ENCODE measurements around the gene LY6G6C. TPM values are rescaled to one million over a fixed set of nuclear protein-coding genes. Genes with fewer than 3 reads are reported as not detected.

LY6G6C gene
- total and polyA plus RNA-seq, 2 of the 13 experiments (the other 11 are each of a cell fraction or from before 2014, with no cell fraction given) = 0.15 TPM; not detected in 1

DNA sequence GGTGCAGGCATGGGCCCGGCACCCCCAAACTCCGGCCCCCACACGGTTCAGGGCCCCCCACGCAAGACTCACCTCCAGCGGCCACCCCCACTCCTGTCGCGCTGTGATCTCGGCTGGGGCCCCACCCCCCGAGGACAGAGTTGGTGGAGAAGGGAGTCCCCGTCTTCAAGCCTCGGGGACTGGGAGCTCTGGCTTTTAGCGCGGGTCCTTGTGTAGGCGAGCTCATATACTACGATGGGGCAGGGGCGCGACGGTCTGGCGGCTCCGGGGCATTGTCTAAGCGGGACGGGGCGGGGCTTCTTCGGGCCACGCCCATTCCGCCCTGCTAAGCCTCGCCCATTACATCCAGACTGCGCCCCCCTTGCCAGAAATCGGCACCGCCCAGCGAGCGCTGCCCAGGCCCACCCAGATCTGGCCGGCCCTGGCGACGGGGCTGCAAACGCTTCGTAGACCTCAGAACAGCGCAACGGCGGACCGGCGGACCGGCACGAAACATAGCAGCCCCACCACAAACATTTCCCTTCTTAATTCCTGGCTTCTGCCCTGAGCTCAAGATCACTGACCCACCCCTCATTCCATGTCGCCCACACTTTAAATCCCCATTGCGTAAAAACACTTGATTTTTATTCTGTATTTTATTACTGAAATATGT lies 8.6 kb upstream of the LY6G6C start (continued):
- TF ChIP-seq, protein P1, sequence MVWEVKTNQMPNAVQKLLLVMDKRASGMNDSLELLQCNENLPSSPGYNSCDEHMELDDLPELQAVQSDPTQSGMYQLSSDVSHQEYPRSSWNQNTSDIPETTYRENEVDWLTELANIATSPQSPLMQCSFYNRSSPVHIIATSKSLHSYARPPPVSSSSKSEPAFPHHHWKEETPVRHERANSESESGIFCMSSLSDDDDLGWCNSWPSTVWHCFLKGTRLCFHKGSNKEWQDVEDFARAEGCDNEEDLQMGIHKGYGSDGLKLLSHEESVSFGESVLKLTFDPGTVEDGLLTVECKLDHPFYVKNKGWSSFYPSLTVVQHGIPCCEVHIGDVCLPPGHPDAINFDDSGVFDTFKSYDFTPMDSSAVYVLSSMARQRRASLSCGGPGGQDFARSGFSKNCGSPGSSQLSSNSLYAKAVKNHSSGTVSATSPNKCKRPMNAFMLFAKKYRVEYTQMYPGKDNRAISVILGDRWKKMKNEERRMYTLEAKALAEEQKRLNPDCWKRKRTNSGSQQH (CRISPR knock-in tag; IDR thresholded peaks at IDR 0.05; ENCODE audit: low read depth) = peak; percentile 7; the same call in 1 of the 2 replicates
- TF ChIP-seq ZMYM2 (CRISPR knock-in tag; IDR thresholded peaks at IDR 0.05) = no peak
- TF ChIP-seq CCAR2 (optimal IDR thresholded peaks at IDR 0.05; ENCODE audit: low read depth, low read length) = no peak
- peak; percentile 97; the same call in 1 of the 2 replicates for TF ChIP-seq PCBP1 (IDR thresholded peaks at IDR 0.05; ENCODE audit: borderline replicate concordance, low read depth, low read length)
- no peak for TF ChIP-seq SRSF9 (IDR thresholded peaks at IDR 0.05; ENCODE audit: borderline replicate concordance, insufficient read depth, low read depth, low read length, poor library complexity, severe bottlenecking)
- TF ChIP-seq, protein P2, sequence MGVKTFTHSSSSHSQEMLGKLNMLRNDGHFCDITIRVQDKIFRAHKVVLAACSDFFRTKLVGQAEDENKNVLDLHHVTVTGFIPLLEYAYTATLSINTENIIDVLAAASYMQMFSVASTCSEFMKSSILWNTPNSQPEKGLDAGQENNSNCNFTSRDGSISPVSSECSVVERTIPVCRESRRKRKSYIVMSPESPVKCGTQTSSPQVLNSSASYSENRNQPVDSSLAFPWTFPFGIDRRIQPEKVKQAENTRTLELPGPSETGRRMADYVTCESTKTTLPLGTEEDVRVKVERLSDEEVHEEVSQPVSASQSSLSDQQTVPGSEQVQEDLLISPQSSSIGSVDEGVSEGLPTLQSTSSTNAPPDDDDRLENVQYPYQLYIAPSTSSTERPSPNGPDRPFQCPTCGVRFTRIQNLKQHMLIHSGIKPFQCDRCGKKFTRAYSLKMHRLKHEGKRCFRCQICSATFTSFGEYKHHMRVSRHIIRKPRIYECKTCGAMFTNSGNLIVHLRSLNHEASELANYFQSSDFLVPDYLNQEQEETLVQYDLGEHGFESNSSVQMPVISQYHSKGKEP (CRISPR knock-in tag; IDR thresholded peaks at IDR 0.05) = no peak
- no peak for TF ChIP-seq ZNF10 (CRISPR knock-in tag; IDR thresholded peaks at IDR 0.05; ENCODE audit: borderline replicate concordance, low read depth)
- no peak for TF ChIP-seq KLF15 (CRISPR knock-in tag; IDR thresholded peaks at IDR 0.05; ENCODE audit: borderline replicate concordance)
- no peak for TF ChIP-seq BCL6 (CRISPR knock-in tag; IDR thresholded peaks at IDR 0.05)
- TF ChIP-seq ZNF776 (CRISPR knock-in tag; IDR thresholded peaks at IDR 0.05) = peak; percentile 61
- TF ChIP-seq ZNF331 (CRISPR knock-in tag; IDR thresholded peaks at IDR 0.05) = peak; percentile 42; the same call in 1 of the 2 replicates
- no peak for TF ChIP-seq MTA3 (CRISPR knock-in tag; IDR thresholded peaks at IDR 0.05)
- TF ChIP-seq, protein P3, sequence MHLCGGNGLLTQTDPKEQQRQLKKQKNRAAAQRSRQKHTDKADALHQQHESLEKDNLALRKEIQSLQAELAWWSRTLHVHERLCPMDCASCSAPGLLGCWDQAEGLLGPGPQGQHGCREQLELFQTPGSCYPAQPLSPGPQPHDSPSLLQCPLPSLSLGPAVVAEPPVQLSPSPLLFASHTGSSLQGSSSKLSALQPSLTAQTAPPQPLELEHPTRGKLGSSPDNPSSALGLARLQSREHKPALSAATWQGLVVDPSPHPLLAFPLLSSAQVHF (CRISPR knock-in tag; IDR thresholded peaks at IDR 0.05) = peak; percentile 79
- TF ChIP-seq YEATS4 (CRISPR knock-in tag; IDR thresholded peaks at IDR 0.05; ENCODE audit: borderline replicate concordance) = 0 out of 2 replicates have a peak, but pooled peaks have one; percentile 2
- no peak; the same call in 1 of the 2 replicates for TF ChIP-seq RARA (CRISPR knock-in tag; IDR thresholded peaks at IDR 0.05)
- TF ChIP-seq DNMT3B (CRISPR knock-in tag; conservative IDR thresholded peaks at IDR 0.05) = no peak
- no peak for TF ChIP-seq MBNL3 (CRISPR knock-in tag; conservative IDR thresholded peaks at IDR 0.05)
- no peak for TF ChIP-seq DMTF1 (CRISPR knock-in tag; IDR thresholded peaks at IDR 0.05)
- TF ChIP-seq ZNF557 (CRISPR knock-in tag; IDR thresholded peaks at IDR 0.05) = no peak
- TF ChIP-seq ZNF879 (CRISPR knock-in tag; IDR thresholded peaks at IDR 0.05) = no peak; the same call in 1 of the 2 replicates
- peak; percentile 88 for TF ChIP-seq ATF7-NPFF (CRISPR knock-in tag; IDR thresholded peaks at IDR 0.05; ENCODE audit: low read depth)
- no peak; the same call in 1 of the 2 replicates for TF ChIP-seq ZNF788 (CRISPR knock-in tag; IDR thresholded peaks at IDR 0.05; ENCODE audit: borderline replicate concordance)
- peak; percentile 80; the same call in 1 of the 2 replicates for TF ChIP-seq AKAP8 (CRISPR knock-in tag; IDR thresholded peaks at IDR 0.05)
- TF ChIP-seq FOXA1 (IDR thresholded peaks at IDR 0.05) = no peak
- no peak for TF ChIP-seq FOXA1 (CRISPR knock-in tag; IDR thresholded peaks at IDR 0.05)
- no peak; the same call in 1 of the 2 replicates for TF ChIP-seq ZNF598 (CRISPR knock-in tag; IDR thresholded peaks at IDR 0.05; ENCODE audit: borderline replicate concordance)

Measured in HepG2 (cell line).